HL-60/S4 treated with retinoic acid at 250 ng/mL for 4 days and 3 days (cell line): ENCODE results near the gene UVRAG.

Experiments
- in situ Hi-C: fragments of 300-500 bp; cut with MboI; formaldehyde crosslinking; loops from 2 replicates; pipeline ENCODE4 v1.7.0; 2022; ENCODE audit warnings: low sequenced_read_pairs

The UVRAG gene

GRCh38 chr11:76176463-76176862 is 361.5 kb downstream of the UVRAG start:
- in situ Hi-C loops: no loop called here

GRCh38 chr11:76177250-76177686 is 362.3 kb downstream of the UVRAG start:
- in situ Hi-C loops: no loop called here

GRCh38 chr11:76179147-76179546 is 364.1 kb downstream of the UVRAG start:
- in situ Hi-C loops: no loop called here

GRCh38 chr11:76181371-76181770 is 366.4 kb downstream of the UVRAG start:
- in situ Hi-C loops: no loop called here

- in situ Hi-C loops: no loop called here
Observed at GRCh38 chr11:76184551-76184993, 369.6 kb downstream of the UVRAG start.

GRCh38 chr11:76185511-76185910 is 370.5 kb downstream of the UVRAG start:
- in situ Hi-C loops: no loop called here

GRCh38 chr11:76185931-76186401 is 371.0 kb downstream of the UVRAG start:
- in situ Hi-C loops: no loop called here

GRCh38 chr11:76186776-76187279 is 371.8 kb downstream of the UVRAG start:
- in situ Hi-C loops: no loop called here

GRCh38 chr11:76188873-76189272 is 373.9 kb downstream of the UVRAG start:
- in situ Hi-C loops: no loop called here

GRCh38 chr11:76189682-76190081 is 374.7 kb downstream of the UVRAG start:
- in situ Hi-C loops: no loop called here

- in situ Hi-C loops: no loop called here
Observed at GRCh38 chr11:76190376-76190775, 375.4 kb downstream of the UVRAG start.
